Neural cell (in vitro differentiated cells): Measurements from ENCODE around the gene CD300A.

Source experiments
- CTCF ChIP-seq: fragments of 450-650 bp; IDR thresholded peaks from 2 replicates; pipeline ENCODE4 v1.5.1; 2014; ENCODE audit warnings: antibody characterized with exemption, mild to moderate bottlenecking, moderate library complexity; ENCODE audit not compliant: poor library complexity, severe bottlenecking
- EP300 ChIP-seq: fragments of 450-650 bp; conservative IDR thresholded peaks from 2 replicates; pipeline ENCODE4 v1.6.1; 2014; ENCODE audit warnings: antibody characterized with exemption, mild to moderate bottlenecking, moderate library complexity; ENCODE audit not compliant: poor library complexity, severe bottlenecking
- MXI1 ChIP-seq: fragments of 450-650 bp; conservative IDR thresholded peaks from 2 replicates; pipeline ENCODE4 v1.6.1; 2014; ENCODE audit warnings: antibody characterized with exemption, mild to moderate bottlenecking; ENCODE audit not compliant: poor library complexity, severe bottlenecking
- POLR2AphosphoS5 ChIP-seq: IDR thresholded peaks from 2 replicates; pipeline ENCODE4 v1.6.1; 2012
- REST ChIP-seq: IDR thresholded peaks from 2 replicates; pipeline ENCODE4 v1.6.1; 2012; ENCODE audit warnings: borderline replicate concordance
- SMC3 ChIP-seq: fragments of 450-650 bp; conservative IDR thresholded peaks from 2 replicates; pipeline ENCODE4 v1.6.1; 2014; ENCODE audit warnings: antibody characterized with exemption, mild to moderate bottlenecking, moderate library complexity; ENCODE audit not compliant: poor library complexity

- no peak for TF ChIP-seq CTCF
- TF ChIP-seq POLR2AphosphoS5: no peak
- TF ChIP-seq EP300: no peak
- no peak for TF ChIP-seq REST
- no peak for TF ChIP-seq SMC3
- no peak for TF ChIP-seq MXI1
These were observed 18.7 kb upstream of the CD300A start for GRCh38 chr17:74447628-74448159.
